SK-N-SH (cell line): Measurements from ENCODE around the gene HIPK3.

Experiments
- CTCF ChIP-seq: fragments of 200-600 bp; sonication (generic); IDR thresholded peaks from 2 replicates; pipeline ENCODE4 v1.6.1; 2017; ENCODE audit warnings: antibody characterized with exemption, mild to moderate bottlenecking, moderate library complexity
- EP300 ChIP-seq, 2 experiments: IDR thresholded peaks; 2 replicates each; pipeline versions ENCODE4 v1.4.0 to v1.6.1; 2012; ENCODE audit warnings: borderline replicate concordance in 1 of 2, low read depth in 1 of 2, low read length in 1 of 2
- EZH2phosphoT487 ChIP-seq: fragments of 200-600 bp; sonication (generic); IDR thresholded peaks from 2 replicates; pipeline ENCODE4 v1.6.1; 2017; ENCODE audit warnings: low read depth, mixed run types, mild to moderate bottlenecking, antibody characterized with exemption, moderate library complexity, borderline replicate concordance
- FOXJ3 ChIP-seq: sonication (generic); formaldehyde crosslinking; IDR thresholded peaks from 2 replicates; pipeline ENCODE4 v1.5.1; 2020; ENCODE audit warnings: mild to moderate bottlenecking, missing genetic modification reagents
- FOXM1 ChIP-seq: IDR thresholded peaks from 2 replicates; pipeline ENCODE4 v1.4.0; 2012; ENCODE audit warnings: low read depth, mild to moderate bottlenecking
- GABPA ChIP-seq: IDR thresholded peaks from 2 replicates; pipeline ENCODE4 v1.4.0; 2012; ENCODE audit warnings: low read depth, mild to moderate bottlenecking
- GATA2 ChIP-seq: sonication (generic); formaldehyde crosslinking; IDR thresholded peaks from 2 replicates; pipeline ENCODE4 v1.5.0; 2020; ENCODE audit warnings: mild to moderate bottlenecking, missing genetic modification reagents
- MXI1 ChIP-seq: IDR thresholded peaks from 2 replicates; pipeline ENCODE4 v1.6.1; 2012; ENCODE audit warnings: mild to moderate bottlenecking, low read depth, low read length, improper control_type of control experiment
- RAD21 ChIP-seq: IDR thresholded peaks from 2 replicates; pipeline ENCODE4 v1.6.1; 2012; ENCODE audit warnings: mild to moderate bottlenecking, low read length
- SIN3A ChIP-seq: IDR thresholded peaks from 2 replicates; pipeline ENCODE4 v1.6.1; 2012; ENCODE audit warnings: low read depth, mild to moderate bottlenecking, low read length, moderate library complexity, borderline replicate concordance
- TAF1 ChIP-seq: IDR thresholded peaks from 2 replicates; pipeline ENCODE4 v1.6.1; 2012; ENCODE audit warnings: low read depth, mild to moderate bottlenecking, low read length, moderate library complexity, borderline replicate concordance
- TF ChIP-seq, protein P1 (sequence below): fragments of 150-350 bp; IDR thresholded peaks from 2 replicates; pipeline ENCODE4 v1.6.1; 2017; ENCODE audit warnings: antibody characterized with exemption, low read length, low read depth, borderline replicate concordance
- TF ChIP-seq, protein P2 (sequence below): IDR thresholded peaks from 2 replicates; pipeline ENCODE4 v1.4.0; 2012; ENCODE audit warnings: low read depth, borderline replicate concordance

GRCh38 chr11:33375688-33376311, 118.6 kb downstream of the HIPK3 start, which contains the start of gene KIAA1549L:
- TF ChIP-seq EZH2phosphoT487: no peak
- no peak for TF ChIP-seq CTCF
- no peak for TF ChIP-seq SIN3A
- no peak for TF ChIP-seq MXI1
- no peak for TF ChIP-seq FOXJ3 (CRISPR knock-in tag)
- TF ChIP-seq EP300 (IDR thresholded peaks at IDR 0.05; ENCODE audit: borderline replicate concordance in 1 of 2, low read depth in 1 of 2, low read length in 1 of 2): no peak
- TF ChIP-seq FOXM1: no peak
- peak; percentile 45; the same call in 1 of the 2 replicates for TF ChIP-seq TAF1
- TF ChIP-seq, protein P1, sequence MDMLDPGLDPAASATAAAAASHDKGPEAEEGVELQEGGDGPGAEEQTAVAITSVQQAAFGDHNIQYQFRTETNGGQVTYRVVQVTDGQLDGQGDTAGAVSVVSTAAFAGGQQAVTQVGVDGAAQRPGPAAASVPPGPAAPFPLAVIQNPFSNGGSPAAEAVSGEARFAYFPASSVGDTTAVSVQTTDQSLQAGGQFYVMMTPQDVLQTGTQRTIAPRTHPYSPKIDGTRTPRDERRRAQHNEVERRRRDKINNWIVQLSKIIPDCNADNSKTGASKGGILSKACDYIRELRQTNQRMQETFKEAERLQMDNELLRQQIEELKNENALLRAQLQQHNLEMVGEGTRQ: no peak
- TF ChIP-seq RAD21: no peak
- no peak for TF ChIP-seq GABPA
- TF ChIP-seq GATA2 (CRISPR knock-in tag): no peak
- TF ChIP-seq, protein P2, sequence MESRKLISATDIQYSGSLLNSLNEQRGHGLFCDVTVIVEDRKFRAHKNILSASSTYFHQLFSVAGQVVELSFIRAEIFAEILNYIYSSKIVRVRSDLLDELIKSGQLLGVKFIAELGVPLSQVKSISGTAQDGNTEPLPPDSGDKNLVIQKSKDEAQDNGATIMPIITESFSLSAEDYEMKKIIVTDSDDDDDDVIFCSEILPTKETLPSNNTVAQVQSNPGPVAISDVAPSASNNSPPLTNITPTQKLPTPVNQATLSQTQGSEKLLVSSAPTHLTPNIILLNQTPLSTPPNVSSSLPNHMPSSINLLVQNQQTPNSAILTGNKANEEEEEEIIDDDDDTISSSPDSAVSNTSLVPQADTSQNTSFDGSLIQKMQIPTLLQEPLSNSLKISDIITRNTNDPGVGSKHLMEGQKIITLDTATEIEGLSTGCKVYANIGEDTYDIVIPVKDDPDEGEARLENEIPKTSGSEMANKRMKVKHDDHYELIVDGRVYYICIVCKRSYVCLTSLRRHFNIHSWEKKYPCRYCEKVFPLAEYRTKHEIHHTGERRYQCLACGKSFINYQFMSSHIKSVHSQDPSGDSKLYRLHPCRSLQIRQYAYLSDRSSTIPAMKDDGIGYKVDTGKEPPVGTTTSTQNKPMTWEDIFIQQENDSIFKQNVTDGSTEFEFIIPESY: no peak
